Astrocyte (in vitro differentiated cells and primary cell): ENCODE results near the gene LNX2. TPM values are rescaled to one million over a fixed set of nuclear protein-coding genes. Genes with fewer than 3 reads are reported as not detected.
A peak's percentile ranks its signal among the peaks of the same experiment; 100 is the strongest.

Experiments used
- DNase-seq: peaks from one replicate; pipeline ENCODE4 v3.0.0-alpha.2; 2010; ENCODE audit warnings: low read depth
- FAIRE-seq: peaks from 2 replicates; lab custom pipeline; 2011; peaks lifted over from hg19 to GRCh38; lab: Jason Lieb, UNC
- H2AFZ ChIP-seq: 2 replicates; pipeline ENCODE4 v1.6.0; 2012; ENCODE audit warnings: low read depth, low read length, inconsistent platforms
- H3K27ac ChIP-seq: 2 replicates; pipeline ENCODE4 v1.5.1; 2011; ENCODE audit warnings: low read depth, low read length, inconsistent platforms
- H3K27me3 ChIP-seq: 2 replicates; pipeline ENCODE4 v1.6.0; 2011; ENCODE audit warnings: low read length, inconsistent platforms; ENCODE audit not compliant: insufficient read depth
- H3K36me3 ChIP-seq: 2 replicates; pipeline ENCODE4 v1.5.1; 2011; ENCODE audit warnings: low read length, inconsistent platforms; ENCODE audit not compliant: insufficient read depth
- H3K4me1 ChIP-seq: 2 replicates; pipeline ENCODE4 v1.5.1; 2011; ENCODE audit warnings: low read length, inconsistent platforms; ENCODE audit not compliant: insufficient read depth
- H3K4me2 ChIP-seq: 2 replicates; pipeline ENCODE4 v1.6.0; 2012; ENCODE audit warnings: low read length, inconsistent platforms
- H3K4me3 ChIP-seq: 2 replicates; pipeline ENCODE4 v1.5.1; 2011; ENCODE audit warnings: low read depth, mild to moderate bottlenecking, low read length, inconsistent platforms; ENCODE audit not compliant: insufficient read depth
- H3K79me2 ChIP-seq: 2 replicates; pipeline ENCODE4 v1.6.0; 2012; ENCODE audit warnings: mild to moderate bottlenecking, low read length, inconsistent platforms; ENCODE audit not compliant: insufficient read depth
- H3K9ac ChIP-seq: 2 replicates; pipeline ENCODE4 v1.6.0; 2012; ENCODE audit warnings: mild to moderate bottlenecking, low read length, inconsistent platforms
- H3K9me3 ChIP-seq: 2 replicates; pipeline ENCODE4 v1.5.1; 2012; ENCODE audit warnings: low read depth, mild to moderate bottlenecking, low read length, inconsistent platforms; ENCODE audit not compliant: insufficient read depth
- H4K20me1 ChIP-seq: 2 replicates; pipeline ENCODE4 v1.6.0; 2012; ENCODE audit warnings: low read length, inconsistent platforms; ENCODE audit not compliant: insufficient read depth
- H3K27ac Mint-ChIP-seq: one replicate; pipeline ENCODE4 v1.8.0; 2021; ENCODE audit warnings: mild to moderate bottlenecking, mixed read lengths; ENCODE audit not compliant: unreplicated experiment
- H3K27me3 Mint-ChIP-seq: one replicate; pipeline ENCODE4 v1.8.0; 2021; ENCODE audit warnings: low read depth, mixed read lengths; ENCODE audit not compliant: unreplicated experiment
- H3K36me3 Mint-ChIP-seq: one replicate; pipeline ENCODE4 v1.8.0; 2021; ENCODE audit warnings: low read depth, mixed read lengths; ENCODE audit not compliant: unreplicated experiment
- H3K4me1 Mint-ChIP-seq: one replicate; pipeline ENCODE4 v1.8.0; 2021; ENCODE audit warnings: low read depth, mixed read lengths; ENCODE audit not compliant: unreplicated experiment
- H3K4me3 Mint-ChIP-seq: one replicate; pipeline ENCODE4 v1.8.0; 2021; ENCODE audit warnings: mild to moderate bottlenecking, moderate library complexity, mixed read lengths; ENCODE audit not compliant: unreplicated experiment
- H3K9me3 Mint-ChIP-seq: one replicate; pipeline ENCODE4 v1.8.0; 2021; ENCODE audit warnings: mild to moderate bottlenecking, mixed read lengths; ENCODE audit not compliant: unreplicated experiment
- EZH2 ChIP-seq: IDR thresholded peaks from 2 replicates; pipeline ENCODE4 v1.6.1; 2012; ENCODE audit warnings: mild to moderate bottlenecking, low read length, inconsistent platforms; ENCODE audit not compliant: insufficient read depth
- total RNA-seq: library from RNA; stranded (reverse); gene quantifications from 2 replicates; pipeline ENCODE4 v1.2.1, GENCODE V29; 2021
- TF ChIP-seq, protein P1 (sequence below): IDR thresholded peaks from 2 replicates; pipeline ENCODE4 v1.5.1; 2011; ENCODE audit warnings: low read depth, mild to moderate bottlenecking, inconsistent platforms, low read length, moderate library complexity; ENCODE audit not compliant: insufficient read depth

The LNX2 gene
- total RNA-seq, 1 donor from 2014 or later = 8.7 TPM

GRCh38 chr13:27637289-27637626 lies 16.9 kb upstream of the LNX2 start:
- Mint-ChIP-seq H3K4me1 (peaks cover 18% of the 10 kb centered on the region), H3K36me3 (peaks cover 4% of the 10 kb centered on the region), H3K4me3 (no peak overlapping the region), H3K27me3 (no peaks in the 10 kb centered on the region), H3K27ac (no peak overlapping the region), H3K9me3 (no peaks in the 10 kb centered on the region)
- H3K36me3 ChIP-seq = peaks cover 1% of the 10 kb centered on the region
- DNase-seq (no peak), FAIRE-seq (no peak)
- H3K27ac ChIP-seq = no peak overlapping the region
- peaks cover 53% of the 10 kb centered on the region for H4K20me1 ChIP-seq
- H3K9me3 ChIP-seq = no peaks in the 10 kb centered on the region
- no peak overlapping the region for H2AFZ ChIP-seq
- no peak overlapping the region for H3K4me2 ChIP-seq
- peaks cover 44% of the 10 kb centered on the region for H3K79me2 ChIP-seq
- no peaks in the 10 kb centered on the region for H3K27me3 ChIP-seq
- no peak for TF ChIP-seq EZH2
- TF ChIP-seq, protein P1, sequence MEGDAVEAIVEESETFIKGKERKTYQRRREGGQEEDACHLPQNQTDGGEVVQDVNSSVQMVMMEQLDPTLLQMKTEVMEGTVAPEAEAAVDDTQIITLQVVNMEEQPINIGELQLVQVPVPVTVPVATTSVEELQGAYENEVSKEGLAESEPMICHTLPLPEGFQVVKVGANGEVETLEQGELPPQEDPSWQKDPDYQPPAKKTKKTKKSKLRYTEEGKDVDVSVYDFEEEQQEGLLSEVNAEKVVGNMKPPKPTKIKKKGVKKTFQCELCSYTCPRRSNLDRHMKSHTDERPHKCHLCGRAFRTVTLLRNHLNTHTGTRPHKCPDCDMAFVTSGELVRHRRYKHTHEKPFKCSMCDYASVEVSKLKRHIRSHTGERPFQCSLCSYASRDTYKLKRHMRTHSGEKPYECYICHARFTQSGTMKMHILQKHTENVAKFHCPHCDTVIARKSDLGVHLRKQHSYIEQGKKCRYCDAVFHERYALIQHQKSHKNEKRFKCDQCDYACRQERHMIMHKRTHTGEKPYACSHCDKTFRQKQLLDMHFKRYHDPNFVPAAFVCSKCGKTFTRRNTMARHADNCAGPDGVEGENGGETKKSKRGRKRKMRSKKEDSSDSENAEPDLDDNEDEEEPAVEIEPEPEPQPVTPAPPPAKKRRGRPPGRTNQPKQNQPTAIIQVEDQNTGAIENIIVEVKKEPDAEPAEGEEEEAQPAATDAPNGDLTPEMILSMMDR = no peak
- H3K9ac ChIP-seq = no peak overlapping the region
- no peaks in the 10 kb centered on the region for H3K4me1 ChIP-seq
- no peak overlapping the region for H3K4me3 ChIP-seq

DNA sequence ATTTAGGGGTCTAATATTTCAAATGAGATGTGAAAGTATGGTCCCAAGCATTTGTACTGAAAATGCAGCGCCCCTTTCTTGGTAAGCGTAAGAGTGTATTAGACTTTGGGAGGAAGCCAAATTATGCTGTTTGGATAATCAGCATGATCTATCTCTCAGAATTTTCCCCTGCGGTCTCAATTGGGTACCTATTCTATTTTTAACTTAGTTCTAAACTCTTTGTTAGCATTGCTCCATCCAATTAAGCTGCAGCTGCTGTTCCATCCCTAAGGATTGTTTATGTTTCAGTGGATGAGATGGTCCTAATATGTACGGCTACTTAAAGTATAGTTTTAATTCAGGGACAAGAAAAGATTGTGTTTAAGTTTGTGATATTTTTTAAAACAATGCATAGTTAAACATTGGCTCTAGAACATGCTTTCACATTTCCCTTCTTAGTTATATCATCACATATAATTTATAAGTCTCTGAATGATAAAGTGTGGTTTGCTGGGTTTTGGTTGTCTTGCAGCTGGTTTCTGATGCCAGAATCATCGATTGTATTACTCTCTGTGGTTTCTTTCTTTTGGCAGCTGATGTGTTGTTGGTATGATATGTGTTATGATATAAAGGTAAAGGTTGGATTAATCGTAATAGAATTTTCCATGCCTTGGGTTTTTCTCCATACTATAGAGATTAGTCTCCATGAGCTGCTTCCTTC lies 16.4 kb upstream of the LNX2 start:
- Histone ChIP-seq H3K27ac (no peak overlapping the region), H3K4me3 (no peak overlapping the region), H3K79me2 (peaks cover 42% of the 10 kb centered on the region), H3K4me1 (no peaks in the 10 kb centered on the region), H3K9me3 (no peaks in the 10 kb centered on the region), H3K4me2 (no peak overlapping the region), H4K20me1 (peaks cover 53% of the 10 kb centered on the region), H2AFZ (no peak overlapping the region), H3K9ac (no peak overlapping the region), H3K27me3 (no peaks in the 10 kb centered on the region), H3K36me3 (peaks cover 3% of the 10 kb centered on the region)
- H3K27ac Mint-ChIP-seq = no peak overlapping the region
- H3K4me3 Mint-ChIP-seq = no peak overlapping the region
- no peak for FAIRE-seq
- H3K27me3 Mint-ChIP-seq = no peaks in the 10 kb centered on the region
- no peak for TF ChIP-seq EZH2
- TF ChIP-seq, protein P1 = no peak
- peaks cover 4% of the 10 kb centered on the region for H3K36me3 Mint-ChIP-seq
- peak; percentile 62 for DNase-seq
- no peaks in the 10 kb centered on the region for H3K9me3 Mint-ChIP-seq
- peaks cover 12% of the 10 kb centered on the region for H3K4me1 Mint-ChIP-seq

DNA sequence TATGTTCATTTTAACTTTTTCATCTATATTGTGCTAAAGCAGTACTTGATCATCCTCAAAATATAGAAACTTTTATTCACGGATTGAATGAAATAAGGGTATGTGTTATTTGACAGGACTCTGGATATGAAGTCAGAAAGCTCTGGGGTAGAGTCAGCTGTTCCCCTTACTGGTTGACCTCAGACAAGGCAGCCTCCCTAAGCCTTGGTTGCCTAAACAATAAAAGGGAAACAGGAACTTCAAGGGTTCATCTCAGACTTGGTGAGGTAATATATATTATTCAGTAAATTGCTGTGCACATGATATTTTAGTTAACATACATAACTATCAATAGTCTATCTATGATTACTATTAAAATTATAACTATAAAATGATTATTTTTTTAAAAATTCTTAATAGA lies 14.9 kb upstream of the LNX2 start:
- DNase-seq (no peak), FAIRE-seq (no peak)
- Histone ChIP-seq H3K4me1 (no peaks in the 10 kb centered on the region), H3K36me3 (peaks cover 3% of the 10 kb centered on the region), H2AFZ (no peak overlapping the region), H4K20me1 (peaks cover 62% of the 10 kb centered on the region), H3K4me2 (no peak overlapping the region), H3K79me2 (peaks cover 49% of the 10 kb centered on the region), H3K27me3 (no peaks in the 10 kb centered on the region), H3K27ac (no peak overlapping the region), H3K4me3 (no peak overlapping the region), H3K9ac (no peak overlapping the region), H3K9me3 (no peaks in the 10 kb centered on the region)
- H3K9me3 Mint-ChIP-seq = no peaks in the 10 kb centered on the region
- H3K4me3 Mint-ChIP-seq = no peak overlapping the region
- peaks cover 16% of the 10 kb centered on the region for H3K4me1 Mint-ChIP-seq
- peaks cover 12% of the 10 kb centered on the region for H3K36me3 Mint-ChIP-seq
- TF ChIP-seq, protein P1 = no peak
- TF ChIP-seq EZH2 = no peak
- no peak overlapping the region for H3K27ac Mint-ChIP-seq
- H3K27me3 Mint-ChIP-seq = no peaks in the 10 kb centered on the region
